Measurements from ENCODE around the gene HLA-E.
"Not testable (repeated sequence)": the region's sequence is repeated elsewhere in the genome, so short reads cannot be mapped to it uniquely, and the experiment has no call there.

Gene HLA-E

GRCh38 chr6:30481965-30482644, 7.2 kb upstream of the HLA-E start:
- H3K36me3 ChIP-seq (ENCODE audit: insufficient read depth, low read length); H3K9me3 ChIP-seq (ENCODE audit: insufficient read depth, low read depth, low read length); H3K9ac ChIP-seq (ENCODE audit: low read depth, low read length); H3K4me1 ChIP-seq (ENCODE audit: insufficient read depth, low read length); H3K27ac ChIP-seq (ENCODE audit: low read depth, low read length): not testable (repeated sequence)
- WGBS = 5% methylated on average over 19 of the region's 19 CpGs
- H3K4me3 ChIP-seq (ENCODE audit: low read length) = peak overlapping the region; percentile 37; the same call in 1 of the 2 replicates
- H3K27me3 ChIP-seq (ENCODE audit: insufficient read depth, low read length) = peaks cover 63% of the 10 kb centered on the region

DNA sequence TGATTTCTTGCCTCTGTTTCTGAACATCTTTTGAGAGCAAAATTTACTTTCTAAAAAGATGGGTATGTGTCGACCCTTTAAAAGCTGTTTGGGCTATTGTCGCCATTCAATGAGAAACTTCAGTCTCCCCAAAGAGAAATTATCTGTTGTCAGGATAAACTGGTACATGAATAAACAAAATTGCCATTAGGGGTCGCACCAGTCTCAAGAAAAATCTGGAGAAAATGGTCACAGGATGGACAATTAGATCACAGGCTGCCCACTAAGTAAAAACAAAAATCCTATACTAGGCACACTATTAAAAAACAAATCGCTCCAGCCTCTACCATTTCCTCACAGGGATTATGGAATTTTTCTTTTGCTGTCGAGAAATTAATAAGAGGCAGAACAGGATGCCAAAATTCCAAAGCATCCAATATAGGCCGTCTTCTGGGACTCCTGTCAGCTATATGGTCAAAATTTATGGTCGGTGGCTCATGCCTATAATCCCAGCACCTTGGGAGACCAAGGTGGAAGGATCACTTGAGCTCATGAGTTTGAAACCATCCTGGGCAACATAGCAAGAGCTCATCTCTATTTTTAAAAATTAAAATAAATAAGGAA, 5.5 kb upstream of the HLA-E start:
- Histone ChIP-seq H3K27ac (ENCODE audit: low read depth, low read length) (no peak overlapping the region), H3K36me3 (ENCODE audit: insufficient read depth, low read length) (no peaks in the 10 kb centered on the region), H3K9me3 (ENCODE audit: insufficient read depth, low read depth, low read length) (no peaks in the 10 kb centered on the region), H3K9ac (ENCODE audit: low read depth, low read length) (no peak overlapping the region), H3K27me3 (ENCODE audit: insufficient read depth, low read length) (peaks cover 54% of the 10 kb centered on the region), H3K4me1 (ENCODE audit: insufficient read depth, low read length) (no peaks in the 10 kb centered on the region), H3K4me3 (ENCODE audit: low read length) (no peak overlapping the region)
- WGBS = 44% methylated on average over 6 of the region's 7 CpGs

- no peak overlapping the region for H3K27ac ChIP-seq (ENCODE audit: low read depth, low read length)
- no peak overlapping the region for H3K4me3 ChIP-seq (ENCODE audit: low read length)
- H3K36me3 ChIP-seq (ENCODE audit: insufficient read depth, low read length) = no peaks in the 10 kb centered on the region
- no peaks in the 10 kb centered on the region for H3K9me3 ChIP-seq (ENCODE audit: insufficient read depth, low read depth, low read length)
- 86% methylated on average over 3 of the region's 3 CpGs for WGBS
- peaks cover 39% of the 10 kb centered on the region for H3K27me3 ChIP-seq (ENCODE audit: insufficient read depth, low read length)
- no peak overlapping the region for H3K9ac ChIP-seq (ENCODE audit: low read depth, low read length)
- H3K4me1 ChIP-seq (ENCODE audit: insufficient read depth, low read length) = no peaks in the 10 kb centered on the region
Observed at GRCh38 chr6:30485236-30485635, 4.1 kb upstream of the HLA-E start.

GRCh38 chr6:30487926-30488325, 1.4 kb upstream of the HLA-E start:
- H3K9me3 ChIP-seq (ENCODE audit: insufficient read depth, low read depth, low read length) = no peaks in the 10 kb centered on the region
- H3K36me3 ChIP-seq (ENCODE audit: insufficient read depth, low read length) = peaks cover 23% of the 10 kb centered on the region
- H3K4me1 ChIP-seq (ENCODE audit: insufficient read depth, low read length) = no peaks in the 10 kb centered on the region
- H3K27me3 ChIP-seq (ENCODE audit: insufficient read depth, low read length) = peaks cover 15% of the 10 kb centered on the region
- 81% methylated on average over 9 of the region's 9 CpGs for WGBS
- no peak overlapping the region for H3K4me3 ChIP-seq (ENCODE audit: low read length)
- no peak overlapping the region for H3K9ac ChIP-seq (ENCODE audit: low read depth, low read length)
- no peak overlapping the region for H3K27ac ChIP-seq (ENCODE audit: low read depth, low read length)

DNA sequence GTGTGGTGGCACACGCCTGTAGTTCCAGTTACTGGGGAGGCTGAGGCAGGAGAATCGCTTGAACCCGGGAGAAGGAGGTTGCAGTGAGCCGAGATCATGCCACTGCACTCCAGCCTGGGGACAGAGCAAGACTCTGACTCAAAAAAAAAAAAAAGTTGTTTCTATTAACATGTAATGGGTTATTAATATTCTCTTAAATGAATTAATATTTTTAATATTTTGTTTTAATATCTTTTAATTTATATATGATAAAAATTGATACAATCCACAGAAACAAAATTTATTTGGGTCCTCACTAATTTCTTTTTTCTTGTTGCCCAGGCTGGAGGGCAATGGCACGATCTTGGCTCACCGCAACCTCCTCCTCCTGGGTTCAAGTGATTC, 620 bp upstream of the HLA-E start:
- not testable (repeated sequence) for H3K4me1 ChIP-seq (ENCODE audit: insufficient read depth, low read length); H3K4me3 ChIP-seq (ENCODE audit: low read length); H3K27ac ChIP-seq (ENCODE audit: low read depth, low read length); H3K27me3 ChIP-seq (ENCODE audit: insufficient read depth, low read length); H3K9ac ChIP-seq (ENCODE audit: low read depth, low read length); H3K9me3 ChIP-seq (ENCODE audit: insufficient read depth, low read depth, low read length)
- 93% methylated on average over 6 of the region's 6 CpGs for WGBS
- peaks cover 23% of the 10 kb centered on the region for H3K36me3 ChIP-seq (ENCODE audit: insufficient read depth, low read length)

DNA sequence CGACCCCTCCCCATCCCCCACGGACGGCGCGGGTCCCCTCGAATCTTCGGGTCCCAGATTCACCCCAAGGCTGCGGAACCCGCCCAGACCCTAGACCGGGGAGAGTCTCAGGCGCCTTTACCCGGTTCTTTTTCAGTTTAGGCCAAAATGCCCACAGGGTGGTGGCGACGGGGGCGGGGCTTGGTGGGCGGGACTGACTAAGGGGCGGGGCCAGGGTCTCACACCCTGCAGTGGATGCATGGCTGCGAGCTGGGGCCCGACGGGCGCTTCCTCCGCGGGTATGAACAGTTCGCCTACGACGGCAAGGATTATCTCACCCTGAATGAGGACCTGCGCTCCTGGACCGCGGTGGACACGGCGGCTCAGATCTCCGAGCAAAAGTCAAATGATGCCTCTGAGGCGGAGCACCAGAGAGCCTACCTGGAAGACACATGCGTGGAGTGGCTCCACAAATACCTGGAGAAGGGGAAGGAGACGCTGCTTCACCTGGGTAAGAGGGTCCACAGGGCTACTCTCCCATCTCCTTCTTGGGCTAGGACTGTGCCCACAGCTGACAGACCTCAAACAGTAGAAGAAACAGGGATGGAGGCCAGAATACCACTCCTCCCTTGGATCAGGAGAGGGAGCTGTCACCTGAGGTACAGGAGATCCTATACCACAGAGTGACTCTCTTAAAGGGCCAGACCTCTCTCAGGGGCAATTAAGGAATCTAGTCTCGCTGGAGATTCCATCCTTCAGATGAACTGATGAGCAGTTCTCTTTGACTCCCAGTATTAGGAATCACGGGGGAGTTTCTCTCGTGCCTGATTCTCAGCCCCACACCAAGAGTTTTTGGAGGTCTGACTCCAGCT, 942 bp downstream of the HLA-E start:
- no peaks in the 10 kb centered on the region for H3K4me1 ChIP-seq (ENCODE audit: insufficient read depth, low read length)
- 17% methylated on average over 38 of the region's 38 CpGs for WGBS
- H3K4me3 ChIP-seq (ENCODE audit: low read length) = peak overlapping the region; percentile 89
- H3K9ac ChIP-seq (ENCODE audit: low read depth, low read length) = peak overlapping the region; percentile 65
- no peaks in the 10 kb centered on the region for H3K9me3 ChIP-seq (ENCODE audit: insufficient read depth, low read depth, low read length)
- H3K27ac ChIP-seq (ENCODE audit: low read depth, low read length) = no peak overlapping the region
- H3K36me3 ChIP-seq (ENCODE audit: insufficient read depth, low read length) = peaks cover 23% of the 10 kb centered on the region
- H3K27me3 ChIP-seq (ENCODE audit: insufficient read depth, low read length) = peaks cover 9% of the 10 kb centered on the region; the same call in 1 of the 2 replicates

DNA sequence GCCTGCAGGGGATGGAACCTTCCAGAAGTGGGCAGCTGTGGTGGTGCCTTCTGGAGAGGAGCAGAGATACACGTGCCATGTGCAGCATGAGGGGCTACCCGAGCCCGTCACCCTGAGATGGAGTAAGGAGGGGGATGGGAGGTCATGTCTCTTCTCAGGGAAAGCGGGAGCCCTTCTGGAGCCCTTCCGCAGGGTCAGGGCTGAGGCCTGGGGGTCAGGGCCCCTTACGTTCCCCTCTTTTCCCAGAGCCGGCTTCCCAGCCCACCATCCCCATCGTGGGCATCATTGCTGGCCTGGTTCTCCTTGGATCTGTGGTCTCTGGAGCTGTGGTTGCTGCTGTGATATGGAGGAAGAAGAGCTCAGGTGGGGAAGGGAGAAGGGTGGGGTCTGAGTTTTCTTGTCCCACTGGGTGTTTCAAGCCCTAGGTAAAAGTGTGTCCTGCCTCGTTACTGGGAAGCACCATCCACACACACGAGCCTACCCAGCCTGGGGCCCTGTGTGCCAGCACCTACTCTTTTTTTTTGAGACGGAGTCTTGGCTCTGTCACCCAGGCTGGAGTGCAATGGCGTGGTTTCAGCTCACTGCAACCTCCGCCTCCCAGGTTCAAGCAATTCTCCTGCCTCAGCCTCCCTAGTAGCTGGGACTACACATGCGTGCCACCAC, 2.1 kb downstream of the HLA-E start:
- not testable (repeated sequence) for H3K4me1 ChIP-seq (ENCODE audit: insufficient read depth, low read length); H3K27ac ChIP-seq (ENCODE audit: low read depth, low read length); H3K4me3 ChIP-seq (ENCODE audit: low read length); H3K9me3 ChIP-seq (ENCODE audit: insufficient read depth, low read depth, low read length); H3K27me3 ChIP-seq (ENCODE audit: insufficient read depth, low read length); H3K9ac ChIP-seq (ENCODE audit: low read depth, low read length)
- H3K36me3 ChIP-seq (ENCODE audit: insufficient read depth, low read length) = peaks cover 23% of the 10 kb centered on the region
- 96% methylated on average over 14 of the region's 14 CpGs for WGBS

DNA sequence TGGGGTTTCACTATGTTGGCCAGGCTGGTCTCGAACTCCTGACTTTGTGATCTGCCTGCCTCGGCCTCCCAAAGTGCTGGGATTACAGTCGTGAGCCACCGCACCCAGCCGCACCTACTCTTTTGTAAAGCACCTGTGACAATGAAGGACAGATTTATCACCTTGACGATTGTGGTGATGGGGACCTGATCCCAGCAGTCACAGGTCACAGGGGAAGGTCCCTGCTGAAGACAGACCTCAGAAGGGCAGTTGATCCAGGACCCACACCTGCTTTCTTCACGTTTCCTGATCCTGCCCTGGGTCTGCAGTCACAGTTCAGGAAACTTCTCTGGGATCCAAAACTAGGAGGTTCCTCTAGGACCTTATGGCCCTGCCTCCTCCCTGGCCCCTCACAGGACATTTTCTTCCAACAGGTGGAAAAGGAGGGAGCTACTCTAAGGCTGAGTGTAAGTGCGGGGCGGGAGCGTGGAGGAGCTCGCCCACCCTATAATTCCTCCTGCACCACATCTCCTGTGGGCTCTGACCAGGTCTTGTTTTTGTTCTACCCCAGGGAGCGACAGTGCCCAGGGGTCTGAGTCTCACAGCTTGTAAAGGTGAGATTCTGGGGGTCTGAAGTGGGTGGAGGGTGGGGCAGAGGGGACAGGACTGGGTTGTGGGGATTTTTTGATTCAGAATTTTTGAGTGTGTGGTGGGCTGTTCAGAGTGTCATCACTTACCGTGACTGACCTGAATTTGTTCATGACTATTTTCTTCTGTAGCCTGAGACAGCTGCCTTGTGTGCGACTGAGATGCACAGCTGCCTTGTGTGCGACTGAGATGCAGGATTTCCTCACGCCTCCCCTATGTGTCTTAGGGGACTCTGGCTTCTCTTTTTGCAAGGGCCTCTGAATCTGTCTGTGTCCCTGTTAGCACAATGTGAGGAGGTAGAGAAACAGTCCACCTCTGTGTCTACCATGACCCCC, 3.0 kb downstream of the HLA-E start:
- no peak overlapping the region for H3K27ac ChIP-seq (ENCODE audit: low read depth, low read length)
- no peaks in the 10 kb centered on the region for H3K9me3 ChIP-seq (ENCODE audit: insufficient read depth, low read depth, low read length)
- no peak overlapping the region for H3K9ac ChIP-seq (ENCODE audit: low read depth, low read length)
- no peak overlapping the region for H3K4me3 ChIP-seq (ENCODE audit: low read length)
- H3K27me3 ChIP-seq (ENCODE audit: insufficient read depth, low read length) = no peaks in the 10 kb centered on the region
- WGBS = 95% methylated on average over 16 of the region's 16 CpGs
- peaks cover 23% of the 10 kb centered on the region for H3K36me3 ChIP-seq (ENCODE audit: insufficient read depth, low read length)
- no peaks in the 10 kb centered on the region for H3K4me1 ChIP-seq (ENCODE audit: insufficient read depth, low read length)

DNA sequence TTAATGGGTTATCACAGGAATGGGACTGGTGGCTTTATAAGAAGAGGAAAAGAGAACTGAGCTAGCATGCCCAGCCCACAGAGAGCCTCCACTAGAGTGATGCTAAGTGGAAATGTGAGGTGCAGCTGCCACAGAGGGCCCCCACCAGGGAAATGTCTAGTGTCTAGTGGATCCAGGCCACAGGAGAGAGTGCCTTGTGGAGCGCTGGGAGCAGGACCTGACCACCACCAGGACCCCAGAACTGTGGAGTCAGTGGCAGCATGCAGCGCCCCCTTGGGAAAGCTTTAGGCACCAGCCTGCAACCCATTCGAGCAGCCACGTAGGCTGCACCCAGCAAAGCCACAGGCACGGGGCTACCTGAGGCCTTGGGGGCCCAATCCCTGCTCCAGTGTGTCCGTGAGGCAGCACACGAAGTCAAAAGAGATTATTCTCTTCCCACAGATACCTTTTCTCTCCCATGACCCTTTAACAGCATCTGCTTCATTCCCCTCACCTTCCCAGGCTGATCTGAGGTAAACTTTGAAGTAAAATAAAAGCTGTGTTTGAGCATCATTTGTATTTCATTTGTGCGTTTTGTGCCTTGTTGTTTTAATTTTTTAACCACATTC, 4.4 kb downstream of the HLA-E start:
- Histone ChIP-seq H3K27ac (ENCODE audit: low read depth, low read length) (no peak overlapping the region), H3K4me1 (ENCODE audit: insufficient read depth, low read length) (no peaks in the 10 kb centered on the region), H3K36me3 (ENCODE audit: insufficient read depth, low read length) (peaks cover 23% of the 10 kb centered on the region), H3K4me3 (ENCODE audit: low read length) (no peak overlapping the region), H3K9me3 (ENCODE audit: insufficient read depth, low read depth, low read length) (no peaks in the 10 kb centered on the region), H3K27me3 (ENCODE audit: insufficient read depth, low read length) (no peaks in the 10 kb centered on the region), H3K9ac (ENCODE audit: low read depth, low read length) (no peak overlapping the region)
- 79% methylated on average over 8 of the region's 8 CpGs for WGBS

GRCh38 chr6:30494291-30494861, 5.1 kb downstream of the HLA-E start:
- Histone ChIP-seq H3K9ac (ENCODE audit: low read depth, low read length) (no peak overlapping the region), H3K27ac (ENCODE audit: low read depth, low read length) (no peak overlapping the region), H3K27me3 (ENCODE audit: insufficient read depth, low read length) (no peaks in the 10 kb centered on the region), H3K4me1 (ENCODE audit: insufficient read depth, low read length) (no peaks in the 10 kb centered on the region), H3K4me3 (ENCODE audit: low read length) (no peak overlapping the region), H3K9me3 (ENCODE audit: insufficient read depth, low read depth, low read length) (no peaks in the 10 kb centered on the region), H3K36me3 (ENCODE audit: insufficient read depth, low read length) (peaks cover 23% of the 10 kb centered on the region)
- 95% methylated on average over 8 of the region's 8 CpGs for WGBS

Measured in HUES64 (cell line).